ENCODE results near the gene TMEM176A.

The TMEM176A gene

DNA sequence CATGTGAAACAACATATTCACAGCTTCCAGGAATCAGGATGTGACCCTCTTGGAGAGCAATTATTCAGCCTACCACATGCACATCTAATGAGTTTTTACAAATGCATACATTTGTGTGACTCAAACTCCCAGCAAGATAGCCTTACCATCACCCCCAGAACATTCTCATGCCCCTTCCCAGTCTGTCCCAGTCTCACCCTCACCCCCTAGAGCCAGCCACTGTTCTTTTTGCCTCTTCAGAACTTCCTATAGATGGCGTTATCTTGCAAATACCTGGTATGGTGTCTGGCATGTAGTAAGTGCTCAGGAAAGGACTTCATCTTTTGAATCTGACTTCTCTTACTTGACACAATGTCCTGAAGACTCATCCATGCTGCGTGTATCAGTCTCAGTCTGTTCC, 27.8 kb downstream of the TMEM176A start:
- Histone ChIP-seq H3K36me3 (ENCODE audit: control insufficient read depth in 1 of 2, insufficient read depth in 2 of 2, low read depth in 1 of 2, low read length in 2 of 2) (no peaks in the 10 kb centered on the region), H3K4me2 (ENCODE audit: low read length, poor library complexity, severe bottlenecking) (no peak overlapping the region), H3K23ac (ENCODE audit: low read length in 2 of 2) (no peak overlapping the region), H3K27me3 (ENCODE audit: control insufficient read depth in 1 of 2, insufficient read depth in 1 of 2, low read length in 2 of 2) (no peaks in the 10 kb centered on the region), H3K4ac (ENCODE audit: low read depth in 1 of 2, low read length in 2 of 2) (no peak overlapping the region), H3K9ac (ENCODE audit: low read length) (no peak overlapping the region), H3K14ac (ENCODE audit: low read length in 2 of 2) (no peak overlapping the region), H3K18ac (ENCODE audit: low read depth in 1 of 2, low read length in 2 of 2) (no peak overlapping the region), H4K8ac (ENCODE audit: low read length) (no peak overlapping the region), H2BK120ac (ENCODE audit: low read depth, low read length) (no peak overlapping the region), H3K79me1 (replicated peaks; ENCODE audit: low read length, poor library complexity, severe bottlenecking) (no peaks in the 10 kb centered on the region), H2AFZ (ENCODE audit: low read depth, low read length) (no peak overlapping the region), H3K4me3 (ENCODE audit: insufficient read depth in 1 of 2, low read depth in 1 of 2, low read length in 2 of 2) (no peak overlapping the region), H3K4me1 (ENCODE audit: control insufficient read depth, insufficient read depth, low read depth, low read length) (no peaks in the 10 kb centered on the region), H2BK15ac (ENCODE audit: low read depth, poor library complexity, severe bottlenecking) (no peak overlapping the region), H3K27ac (ENCODE audit: low read length, poor library complexity, severe bottlenecking) (no peak overlapping the region), H2BK5ac (ENCODE audit: low read depth, low read length, poor library complexity, severe bottlenecking) (no peak overlapping the region), H4K91ac (ENCODE audit: low read length) (no peak overlapping the region), H2AK5ac (ENCODE audit: low read length, severe bottlenecking) (no peak overlapping the region), H3K9me3 (ENCODE audit: control insufficient read depth, low read length) (no peaks in the 10 kb centered on the region), H2BK12ac (ENCODE audit: low read length in 2 of 2) (no peak overlapping the region)
- no peak for DNase-seq
- 40% methylated on average over 1 of the region's 2 CpGs for WGBS

DNA sequence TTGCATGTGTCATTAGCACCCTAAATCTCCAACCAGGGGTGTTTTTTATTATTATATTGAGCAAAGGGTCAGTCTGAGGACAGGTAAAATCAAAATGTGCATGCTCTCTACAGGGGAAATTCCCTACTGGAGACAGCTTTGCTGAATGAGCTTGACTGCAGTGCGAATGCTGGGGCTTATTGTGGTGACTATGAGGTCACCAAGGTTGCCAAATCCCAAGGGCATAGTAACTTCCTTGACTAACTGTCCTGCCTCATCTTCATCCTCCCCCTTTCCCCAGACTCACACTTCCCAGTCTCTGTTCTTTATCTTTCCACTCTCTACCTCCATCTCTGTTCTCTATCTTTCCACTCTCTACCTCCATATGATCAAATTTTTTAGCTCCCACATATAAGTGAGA, 28.9 kb downstream of the TMEM176A start:
- no peaks in the 10 kb centered on the region for H3K79me1 ChIP-seq (replicated peaks; ENCODE audit: low read length, poor library complexity, severe bottlenecking)
- no peak overlapping the region for H3K27ac ChIP-seq (ENCODE audit: low read length, poor library complexity, severe bottlenecking)
- H3K27me3 ChIP-seq (ENCODE audit: control insufficient read depth in 1 of 2, insufficient read depth in 1 of 2, low read length in 2 of 2): no peaks in the 10 kb centered on the region
- 53% methylated on average over 1 of the region's 1 CpG for WGBS
- H3K4me1 ChIP-seq (ENCODE audit: control insufficient read depth, insufficient read depth, low read depth, low read length): no peaks in the 10 kb centered on the region
- H3K9me3 ChIP-seq (ENCODE audit: control insufficient read depth, low read length): no peaks in the 10 kb centered on the region
- H4K91ac ChIP-seq (ENCODE audit: low read length): no peak overlapping the region
- no peak overlapping the region for H2BK15ac ChIP-seq (ENCODE audit: low read depth, poor library complexity, severe bottlenecking)
- no peak overlapping the region for H2BK5ac ChIP-seq (ENCODE audit: low read depth, low read length, poor library complexity, severe bottlenecking)
- no peak overlapping the region for H2AK5ac ChIP-seq (ENCODE audit: low read length, severe bottlenecking)
- no peak overlapping the region for H3K4ac ChIP-seq (ENCODE audit: low read depth in 1 of 2, low read length in 2 of 2)
- no peak overlapping the region for H2AFZ ChIP-seq (ENCODE audit: low read depth, low read length)
- H2BK120ac ChIP-seq (ENCODE audit: low read depth, low read length): no peak overlapping the region
- H3K4me2 ChIP-seq (ENCODE audit: low read length, poor library complexity, severe bottlenecking): no peak overlapping the region
- no peak overlapping the region for H3K9ac ChIP-seq (ENCODE audit: low read length)
- DNase-seq: no peak
- H3K18ac ChIP-seq (ENCODE audit: low read depth in 1 of 2, low read length in 2 of 2): no peak overlapping the region
- no peak overlapping the region for H3K23ac ChIP-seq (ENCODE audit: low read length in 2 of 2)
- no peak overlapping the region for H3K4me3 ChIP-seq (ENCODE audit: insufficient read depth in 1 of 2, low read depth in 1 of 2, low read length in 2 of 2)
- H3K36me3 ChIP-seq (ENCODE audit: control insufficient read depth in 1 of 2, insufficient read depth in 2 of 2, low read depth in 1 of 2, low read length in 2 of 2): no peaks in the 10 kb centered on the region
- H3K14ac ChIP-seq (ENCODE audit: low read length in 2 of 2): no peak overlapping the region
- H4K8ac ChIP-seq (ENCODE audit: low read length): no peak overlapping the region
- H2BK12ac ChIP-seq (ENCODE audit: low read length in 2 of 2): no peak overlapping the region

DNA sequence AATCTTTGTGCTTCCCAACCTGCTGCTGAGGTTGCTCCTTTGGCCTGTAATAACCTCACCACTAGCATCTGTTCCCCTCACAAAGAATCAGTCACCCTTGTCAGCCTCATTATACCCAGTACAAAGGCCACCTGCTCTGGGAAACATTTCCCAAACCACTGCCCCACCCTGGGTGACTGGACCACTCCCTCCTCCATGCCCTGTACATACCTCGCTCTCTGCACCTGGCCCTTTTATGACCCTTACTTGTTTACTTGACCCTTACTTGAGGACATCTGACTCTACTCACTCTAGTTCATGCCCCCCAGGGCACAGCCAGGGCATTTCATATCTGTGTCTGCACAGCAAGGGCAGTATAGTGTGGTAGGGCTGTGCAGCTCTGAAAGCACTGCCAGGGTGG, 30.4 kb downstream of the TMEM176A start:
- H3K9ac ChIP-seq (ENCODE audit: low read length): no peak overlapping the region
- WGBS: 0% methylated on average over 1 of the region's 1 CpG
- H4K91ac ChIP-seq (ENCODE audit: low read length): no peak overlapping the region
- no peak overlapping the region for H3K27ac ChIP-seq (ENCODE audit: low read length, poor library complexity, severe bottlenecking)
- no peaks in the 10 kb centered on the region for H3K36me3 ChIP-seq (ENCODE audit: control insufficient read depth in 1 of 2, insufficient read depth in 2 of 2, low read depth in 1 of 2, low read length in 2 of 2)
- no peak overlapping the region for H3K18ac ChIP-seq (ENCODE audit: low read depth in 1 of 2, low read length in 2 of 2)
- H4K8ac ChIP-seq (ENCODE audit: low read length): no peak overlapping the region
- no peak overlapping the region for H3K4ac ChIP-seq (ENCODE audit: low read depth in 1 of 2, low read length in 2 of 2)
- H2BK12ac ChIP-seq (ENCODE audit: low read length in 2 of 2): no peak overlapping the region
- H3K79me1 ChIP-seq (replicated peaks; ENCODE audit: low read length, poor library complexity, severe bottlenecking): no peaks in the 10 kb centered on the region
- H3K27me3 ChIP-seq (ENCODE audit: control insufficient read depth in 1 of 2, insufficient read depth in 1 of 2, low read length in 2 of 2): no peaks in the 10 kb centered on the region
- no peak overlapping the region for H2BK120ac ChIP-seq (ENCODE audit: low read depth, low read length)
- no peak overlapping the region for H2AFZ ChIP-seq (ENCODE audit: low read depth, low read length)
- H2BK15ac ChIP-seq (ENCODE audit: low read depth, poor library complexity, severe bottlenecking): no peak overlapping the region
- H2AK5ac ChIP-seq (ENCODE audit: low read length, severe bottlenecking): no peak overlapping the region
- no peaks in the 10 kb centered on the region for H3K9me3 ChIP-seq (ENCODE audit: control insufficient read depth, low read length)
- H2BK5ac ChIP-seq (ENCODE audit: low read depth, low read length, poor library complexity, severe bottlenecking): no peak overlapping the region
- DNase-seq: no peak
- no peak overlapping the region for H3K4me3 ChIP-seq (ENCODE audit: insufficient read depth in 1 of 2, low read depth in 1 of 2, low read length in 2 of 2)
- no peaks in the 10 kb centered on the region for H3K4me1 ChIP-seq (ENCODE audit: control insufficient read depth, insufficient read depth, low read depth, low read length)
- no peak overlapping the region for H3K4me2 ChIP-seq (ENCODE audit: low read length, poor library complexity, severe bottlenecking)
- no peak overlapping the region for H3K14ac ChIP-seq (ENCODE audit: low read length in 2 of 2)
- no peak overlapping the region for H3K23ac ChIP-seq (ENCODE audit: low read length in 2 of 2)

DNA sequence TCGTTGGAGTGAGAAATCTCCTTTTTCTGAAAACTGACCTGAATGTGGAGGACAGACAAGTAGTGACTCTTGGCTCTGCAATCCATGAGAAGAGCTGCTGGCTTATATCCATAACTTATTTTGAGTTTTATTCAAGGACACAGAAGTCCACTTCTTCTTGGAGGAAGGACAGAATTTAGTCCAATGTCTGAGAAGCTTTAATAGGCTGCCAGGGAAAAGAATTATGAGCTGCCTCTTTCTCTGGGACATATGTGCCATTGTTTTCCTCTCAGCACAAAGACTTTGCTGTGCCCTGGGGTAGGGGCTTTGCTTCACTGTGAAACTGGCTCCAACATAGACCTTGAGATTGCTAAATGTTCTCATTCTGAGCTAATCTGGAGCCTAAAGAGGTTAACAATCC, 31.3 kb downstream of the TMEM176A start:
- 62% methylated on average over 1 of the region's 1 CpG for WGBS
- no peak overlapping the region for H3K9ac ChIP-seq (ENCODE audit: low read length)
- no peak overlapping the region for H2BK5ac ChIP-seq (ENCODE audit: low read depth, low read length, poor library complexity, severe bottlenecking)
- no peak overlapping the region for H4K91ac ChIP-seq (ENCODE audit: low read length)
- no peaks in the 10 kb centered on the region for H3K27me3 ChIP-seq (ENCODE audit: control insufficient read depth in 1 of 2, insufficient read depth in 1 of 2, low read length in 2 of 2)
- no peak overlapping the region for H2BK15ac ChIP-seq (ENCODE audit: low read depth, poor library complexity, severe bottlenecking)
- no peak overlapping the region for H3K4ac ChIP-seq (ENCODE audit: low read depth in 1 of 2, low read length in 2 of 2)
- no peak overlapping the region for H2AK5ac ChIP-seq (ENCODE audit: low read length, severe bottlenecking)
- no peak overlapping the region for H2BK12ac ChIP-seq (ENCODE audit: low read length in 2 of 2)
- no peak overlapping the region for H4K8ac ChIP-seq (ENCODE audit: low read length)
- H3K4me1 ChIP-seq (ENCODE audit: control insufficient read depth, insufficient read depth, low read depth, low read length): no peaks in the 10 kb centered on the region
- no peak overlapping the region for H2AFZ ChIP-seq (ENCODE audit: low read depth, low read length)
- no peaks in the 10 kb centered on the region for H3K79me1 ChIP-seq (replicated peaks; ENCODE audit: low read length, poor library complexity, severe bottlenecking)
- no peak overlapping the region for H3K14ac ChIP-seq (ENCODE audit: low read length in 2 of 2)
- no peaks in the 10 kb centered on the region for H3K9me3 ChIP-seq (ENCODE audit: control insufficient read depth, low read length)
- no peak overlapping the region for H3K23ac ChIP-seq (ENCODE audit: low read length in 2 of 2)
- H3K4me2 ChIP-seq (ENCODE audit: low read length, poor library complexity, severe bottlenecking): no peak overlapping the region
- H2BK120ac ChIP-seq (ENCODE audit: low read depth, low read length): no peak overlapping the region
- no peak overlapping the region for H3K4me3 ChIP-seq (ENCODE audit: insufficient read depth in 1 of 2, low read depth in 1 of 2, low read length in 2 of 2)
- no peak for DNase-seq
- no peak overlapping the region for H3K27ac ChIP-seq (ENCODE audit: low read length, poor library complexity, severe bottlenecking)
- H3K18ac ChIP-seq (ENCODE audit: low read depth in 1 of 2, low read length in 2 of 2): no peak overlapping the region
- H3K36me3 ChIP-seq (ENCODE audit: control insufficient read depth in 1 of 2, insufficient read depth in 2 of 2, low read depth in 1 of 2, low read length in 2 of 2): no peaks in the 10 kb centered on the region

Measured in mesenchymal stem cell (in vitro differentiated cells and primary cell).